ENCODE results near the gene FADD.
"Not testable (repeated sequence)": the region's sequence is repeated elsewhere in the genome, so short reads cannot be mapped to it uniquely, and the experiment has no call there.

Gene FADD

GRCh38 chr11:70193411-70194292 lies 9.4 kb upstream of the FADD start:
- H3K36me3 ChIP-seq (ENCODE audit: control insufficient read depth, insufficient read depth, low read length): no peaks in the 10 kb centered on the region
- no peak for DNase-seq (ENCODE audit: extremely low read depth, insufficient read length)
- TF ChIP-seq CTCF (IDR thresholded peaks at IDR 0.05; ENCODE audit: insufficient read depth, low read length, poor library complexity, severe bottlenecking): no peak
- peaks cover 2% of the 10 kb centered on the region for H3K27me3 ChIP-seq (replicated peaks; ENCODE audit: control insufficient read depth, insufficient read depth, low read length)
- no peak overlapping the region for H3K4me3 ChIP-seq (replicated peaks; ENCODE audit: low read depth, low read length)

GRCh38 chr11:70194792-70195791 lies 8.0 kb upstream of the FADD start:
- H3K27me3 ChIP-seq (replicated peaks; ENCODE audit: control insufficient read depth, insufficient read depth, low read length): peaks cover 2% of the 10 kb centered on the region
- no peak for DNase-seq (ENCODE audit: extremely low read depth, insufficient read length)
- H3K36me3 ChIP-seq (ENCODE audit: control insufficient read depth, insufficient read depth, low read length): no peaks in the 10 kb centered on the region
- no peak overlapping the region for H3K4me3 ChIP-seq (replicated peaks; ENCODE audit: low read depth, low read length)
- TF ChIP-seq CTCF (IDR thresholded peaks at IDR 0.05; ENCODE audit: insufficient read depth, low read length, poor library complexity, severe bottlenecking): no peak

- H3K36me3 ChIP-seq (ENCODE audit: control insufficient read depth, insufficient read depth, low read length): peaks cover 4% of the 10 kb centered on the region
- DNase-seq (ENCODE audit: extremely low read depth, insufficient read length): no peak
- H3K27me3 ChIP-seq (replicated peaks; ENCODE audit: control insufficient read depth, insufficient read depth, low read length): peaks cover under 1% of the 10 kb centered on the region
- H3K4me3 ChIP-seq (replicated peaks; ENCODE audit: low read depth, low read length): no peak overlapping the region
- no peak for TF ChIP-seq CTCF (IDR thresholded peaks at IDR 0.05; ENCODE audit: insufficient read depth, low read length, poor library complexity, severe bottlenecking)
These were observed 2.8 kb upstream of the FADD start for GRCh38 chr11:70200212-70200844.

- not testable (repeated sequence) for H3K4me3 ChIP-seq (replicated peaks; ENCODE audit: low read depth, low read length); H3K36me3 ChIP-seq (ENCODE audit: control insufficient read depth, insufficient read depth, low read length); DNase-seq (ENCODE audit: extremely low read depth, insufficient read length); H3K27me3 ChIP-seq (replicated peaks; ENCODE audit: control insufficient read depth, insufficient read depth, low read length)
These were observed 2.0 kb upstream of the FADD start for GRCh38 chr11:70201047-70201446.

GRCh38 chr11:70201882-70202861 lies 924 bp upstream of the FADD start:
- no peak for TF ChIP-seq CTCF (IDR thresholded peaks at IDR 0.05; ENCODE audit: insufficient read depth, low read length, poor library complexity, severe bottlenecking)
- Histone ChIP-seq H3K27me3 (replicated peaks; ENCODE audit: control insufficient read depth, insufficient read depth, low read length) (no peaks in the 10 kb centered on the region), H3K4me3 (replicated peaks; ENCODE audit: low read depth, low read length) (no peak overlapping the region; the same call in 1 of the 2 replicates), H3K36me3 (ENCODE audit: control insufficient read depth, insufficient read depth, low read length) (peaks cover 17% of the 10 kb centered on the region)
- no peak for DNase-seq (ENCODE audit: extremely low read depth, insufficient read length)

Data from GM06990 (cell line).